Activated T-cell treated with anti-CD3 and anti-CD28 coated beads, Interleukin-2, amount 50 U/mL, for 4 hours (primary cell): Measurements from ENCODE around the gene DAPK1. TPM values are rescaled to one million over a fixed set of nuclear protein-coding genes. Genes with fewer than 3 reads are reported as not detected.
"Not testable (repeated sequence)": the region's sequence is repeated elsewhere in the genome, so short reads cannot be mapped to it uniquely, and the experiment has no call there.

Source experiments
- ATAC-seq, 2 donors: fragments of 200-7000 bp; cut with Tn5 transposase; one replicate each; pipeline ENCODE4 v1.10.0; 2021
- DNase-seq: peaks from one replicate; pipeline ENCODE4 v3.0.0-alpha.2; 2020
- H3K27me3 Mint-ChIP-seq: one replicate; pipeline ENCODE4 v1.8.0; 2021; ENCODE audit warnings: low read depth, mixed read lengths
- H3K36me3 Mint-ChIP-seq: one replicate; pipeline ENCODE4 v1.8.0; 2022; ENCODE audit warnings: mixed read lengths; ENCODE audit not compliant: insufficient read depth
- H3K4me1 Mint-ChIP-seq: one replicate; pipeline ENCODE4 v1.8.0; 2021; ENCODE audit warnings: low read depth, mixed read lengths
- H3K4me3 Mint-ChIP-seq: one replicate; pipeline ENCODE4 v1.8.0; 2021; ENCODE audit warnings: mild to moderate bottlenecking, moderate library complexity, mixed read lengths
- H3K9me3 Mint-ChIP-seq: one replicate; pipeline ENCODE4 v1.8.0; 2021; ENCODE audit warnings: mixed read lengths
- total RNA-seq, 3 donors: library from RNA; stranded (reverse); gene quantifications; one replicate each; pipeline ENCODE4 v1.2.1, GENCODE V29; 2021

DAPK1 gene
- total RNA-seq, 3 donors from 2014 or later, result 2.7 to 4.2 (median 4.0) TPM

- DNase-seq (no peak), ATAC-seq (no peak)
- Mint-ChIP-seq H3K27me3 (no peaks in the 10 kb centered on the region), H3K9me3 (no peaks in the 10 kb centered on the region), H3K4me1 (no peaks in the 10 kb centered on the region), H3K36me3 (no peaks in the 10 kb centered on the region), H3K4me3 (no peak overlapping the region)
These were observed 15.5 kb upstream of the DAPK1 start for GRCh38 chr9:87481890-87482855.

- H3K9me3 Mint-ChIP-seq, result no peaks in the 10 kb centered on the region
- H3K27me3 Mint-ChIP-seq, result peaks cover 17% of the 10 kb centered on the region
- ATAC-seq (no peak), DNase-seq (no peak)
- no peaks in the 10 kb centered on the region for H3K36me3 Mint-ChIP-seq
- no peaks in the 10 kb centered on the region for H3K4me1 Mint-ChIP-seq
- no peak overlapping the region for H3K4me3 Mint-ChIP-seq
These were observed 7.4 kb upstream of the DAPK1 start for GRCh38 chr9:87490225-87490624.

GRCh38 chr9:87490907-87491306, 6.8 kb upstream of the DAPK1 start:
- no peak for DNase-seq
- H3K27me3 Mint-ChIP-seq, result peaks cover 21% of the 10 kb centered on the region
- H3K4me3 Mint-ChIP-seq, result no peak overlapping the region

GRCh38 chr9:87491523-87491922, 6.1 kb upstream of the DAPK1 start:
- ATAC-seq (no peak), DNase-seq (no peak)
- Mint-ChIP-seq H3K9me3 (no peaks in the 10 kb centered on the region), H3K36me3 (no peaks in the 10 kb centered on the region), H3K4me3 (no peak overlapping the region), H3K27me3 (peaks cover 27% of the 10 kb centered on the region), H3K4me1 (no peaks in the 10 kb centered on the region)

More at GRCh38 chr9:87490907-87491306, 6.8 kb upstream of the DAPK1 start:
- ATAC-seq, result no peak
- Mint-ChIP-seq H3K36me3 (no peaks in the 10 kb centered on the region), H3K9me3 (no peaks in the 10 kb centered on the region), H3K4me1 (no peaks in the 10 kb centered on the region)

GRCh38 chr9:87492642-87493041, 5.0 kb upstream of the DAPK1 start:
- H3K4me3 Mint-ChIP-seq, result no peak overlapping the region
- no peaks in the 10 kb centered on the region for H3K36me3 Mint-ChIP-seq
- peaks cover 34% of the 10 kb centered on the region for H3K27me3 Mint-ChIP-seq
- DNase-seq, result no peak
- no peak for ATAC-seq
- no peaks in the 10 kb centered on the region for H3K4me1 Mint-ChIP-seq
- no peaks in the 10 kb centered on the region for H3K9me3 Mint-ChIP-seq

- no peaks in the 10 kb centered on the region for H3K36me3 Mint-ChIP-seq
- H3K4me3 Mint-ChIP-seq, result no peak overlapping the region
- H3K4me1 Mint-ChIP-seq, result peaks cover 4% of the 10 kb centered on the region
- DNase-seq, result no peak
- no peak for ATAC-seq
- H3K27me3 Mint-ChIP-seq, result peaks cover 46% of the 10 kb centered on the region
- H3K9me3 Mint-ChIP-seq, result no peaks in the 10 kb centered on the region
These were observed 2.6 kb upstream of the DAPK1 start for GRCh38 chr9:87494970-87495471.

GRCh38 chr9:87497080-87497603, 525 bp upstream of the DAPK1 start:
- peak overlapping the region; percentile 17 for H3K4me3 Mint-ChIP-seq
- ATAC-seq (no peak), DNase-seq (no peak)
- no peaks in the 10 kb centered on the region for H3K9me3 Mint-ChIP-seq
- H3K4me1 Mint-ChIP-seq, result peaks cover 9% of the 10 kb centered on the region
- H3K27me3 Mint-ChIP-seq, result peaks cover 56% of the 10 kb centered on the region
- H3K36me3 Mint-ChIP-seq, result no peaks in the 10 kb centered on the region

- H3K27me3 Mint-ChIP-seq, result peaks cover 54% of the 10 kb centered on the region
- no peaks in the 10 kb centered on the region for H3K9me3 Mint-ChIP-seq
- no peak overlapping the region for H3K4me3 Mint-ChIP-seq
- no peaks in the 10 kb centered on the region for H3K36me3 Mint-ChIP-seq
- ATAC-seq (peak; percentile 35 to 38), DNase-seq (no peak)
- peaks cover 9% of the 10 kb centered on the region for H3K4me1 Mint-ChIP-seq
These were observed 561 bp downstream of the DAPK1 start for GRCh38 chr9:87498046-87498810.

- ATAC-seq (no peak), DNase-seq (no peak)
- H3K4me3 Mint-ChIP-seq, result peak overlapping the region; percentile 51
These were observed 1.2 kb downstream of the DAPK1 start for GRCh38 chr9:87498811-87499360.

GRCh38 chr9:87499424-87500017, 1.9 kb downstream of the DAPK1 start:
- Mint-ChIP-seq H3K9me3 (no peaks in the 10 kb centered on the region), H3K4me3 (peak overlapping the region; percentile 51), H3K4me1 (peaks cover 9% of the 10 kb centered on the region), H3K36me3 (no peaks in the 10 kb centered on the region), H3K27me3 (peaks cover 51% of the 10 kb centered on the region)
- DNase-seq, result no peak
- no peak for ATAC-seq

More at GRCh38 chr9:87498811-87499360, 1.2 kb downstream of the DAPK1 start:
- H3K9me3 Mint-ChIP-seq, result no peaks in the 10 kb centered on the region
- no peaks in the 10 kb centered on the region for H3K36me3 Mint-ChIP-seq
- peaks cover 9% of the 10 kb centered on the region for H3K4me1 Mint-ChIP-seq
- peaks cover 53% of the 10 kb centered on the region for H3K27me3 Mint-ChIP-seq

GRCh38 chr9:87500491-87501270, 3.0 kb downstream of the DAPK1 start:
- DNase-seq, result no peak

GRCh38 chr9:87501271-87501656, 3.6 kb downstream of the DAPK1 start:
- H3K9me3 Mint-ChIP-seq, ATAC-seq, H3K36me3 Mint-ChIP-seq, H3K4me3 Mint-ChIP-seq, H3K4me1 Mint-ChIP-seq, DNase-seq: not testable (repeated sequence)
- H3K27me3 Mint-ChIP-seq, result peaks cover 38% of the 10 kb centered on the region

More at GRCh38 chr9:87500491-87501270, 3.0 kb downstream of the DAPK1 start:
- H3K4me3 Mint-ChIP-seq, result no peak overlapping the region
- no peaks in the 10 kb centered on the region for H3K36me3 Mint-ChIP-seq
- peak; percentile 41 to 42 for ATAC-seq
- H3K9me3 Mint-ChIP-seq, result no peaks in the 10 kb centered on the region
- peaks cover 9% of the 10 kb centered on the region for H3K4me1 Mint-ChIP-seq
- H3K27me3 Mint-ChIP-seq, result peaks cover 44% of the 10 kb centered on the region

GRCh38 chr9:87501806-87502205, 4.1 kb downstream of the DAPK1 start:
- Mint-ChIP-seq H3K4me1 (peaks cover 9% of the 10 kb centered on the region), H3K27me3 (peaks cover 34% of the 10 kb centered on the region), H3K4me3 (no peak overlapping the region), H3K36me3 (no peaks in the 10 kb centered on the region), H3K9me3 (no peaks in the 10 kb centered on the region)
- no peak for ATAC-seq
- DNase-seq, result no peak
